ENCODE data around the gene PYM1.

PYM1 gene

DNA sequence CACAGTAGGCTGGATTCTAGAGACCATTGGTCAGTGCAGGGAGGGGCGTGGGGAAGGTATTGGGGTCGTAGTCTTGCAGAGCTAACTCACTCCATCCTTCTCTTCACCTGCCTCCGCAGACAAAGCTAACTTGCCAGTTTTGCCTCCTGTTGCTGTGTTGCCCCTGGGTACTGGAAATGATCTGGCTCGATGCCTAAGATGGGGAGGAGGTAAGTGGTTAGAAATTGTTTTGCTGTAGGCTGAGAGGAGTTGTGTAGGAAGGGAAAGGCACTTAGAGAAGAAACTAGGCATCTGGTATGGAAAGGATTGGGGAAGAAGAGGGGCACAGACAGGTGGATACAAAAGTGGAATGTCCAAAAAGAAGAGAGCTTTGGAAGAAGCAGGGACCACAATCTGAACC, 14.4 kb upstream of the PYM1 start:
- no peak overlapping the region for H3K9ac ChIP-seq (ENCODE audit: low read length in 5 of 5)
- no peak overlapping the region for H3K27ac ChIP-seq (ENCODE audit: low read depth, low read length)
- H3K4me3 ChIP-seq (ENCODE audit: low read depth in 1 of 5, low read length in 5 of 5), result no peak overlapping the region
- H3K36me3 ChIP-seq (ENCODE audit: control insufficient read depth in 5 of 5, insufficient read depth in 5 of 5, low read length in 5 of 5), result peaks cover 0 to 14% (median 5%) of the 10 kb centered on the region in 5 donors
- peaks cover 0 to 9% (median 8%) of the 10 kb centered on the region in 5 donors for H3K4me1 ChIP-seq (ENCODE audit: control insufficient read depth in 5 of 5, insufficient read depth in 5 of 5, low read length in 5 of 5)
- no peaks in the 10 kb centered on the region for H3K9me3 ChIP-seq (ENCODE audit: control insufficient read depth in 5 of 5, low read length in 5 of 5)
- H3K27me3 ChIP-seq (ENCODE audit: control insufficient read depth in 5 of 5, insufficient read depth in 4 of 5, low read length in 5 of 5), result no peaks in the 10 kb centered on the region

DNA sequence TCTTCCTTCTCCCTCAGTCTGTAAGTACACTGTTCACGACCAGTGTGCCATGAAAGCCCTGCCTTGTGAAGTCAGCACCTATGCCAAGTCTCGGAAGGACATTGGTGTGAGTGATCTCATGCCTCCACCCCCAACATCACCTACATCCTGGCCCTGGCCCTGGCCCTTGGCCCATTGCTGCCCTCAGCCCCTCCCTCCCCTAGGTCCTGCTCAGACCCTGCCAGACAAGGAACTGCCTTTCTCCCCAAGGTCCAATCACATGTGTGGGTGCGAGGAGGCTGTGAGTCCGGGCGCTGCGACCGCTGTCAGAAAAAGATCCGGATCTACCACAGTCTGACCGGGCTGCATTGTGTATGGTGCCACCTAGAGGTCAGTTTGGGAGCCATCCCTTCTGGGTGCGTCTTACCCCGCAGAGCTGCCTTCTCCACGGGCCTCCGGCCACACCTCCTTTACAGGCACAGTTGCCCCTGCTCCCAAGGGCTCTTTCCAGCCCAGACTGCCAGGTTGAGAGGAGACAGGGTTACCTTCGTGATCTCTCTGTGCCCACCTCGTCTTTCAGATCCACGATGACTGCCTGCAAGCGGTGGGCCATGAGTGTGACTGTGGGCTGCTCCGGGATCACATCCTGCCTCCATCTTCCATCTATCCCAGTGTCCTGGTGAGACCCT, 12.5 kb upstream of the PYM1 start:
- H3K9me3 ChIP-seq (ENCODE audit: control insufficient read depth in 5 of 5, low read length in 5 of 5), result no peaks in the 10 kb centered on the region
- H3K4me1 ChIP-seq (ENCODE audit: control insufficient read depth in 5 of 5, insufficient read depth in 5 of 5, low read length in 5 of 5), result peaks cover 0 to 16% (median 8%) of the 10 kb centered on the region in 5 donors
- H3K36me3 ChIP-seq (ENCODE audit: control insufficient read depth in 5 of 5, insufficient read depth in 5 of 5, low read length in 5 of 5), result peaks cover 0 to 11% (median 5%) of the 10 kb centered on the region in 5 donors
- no peak overlapping the region for H3K27ac ChIP-seq (ENCODE audit: low read depth, low read length)
- H3K27me3 ChIP-seq (ENCODE audit: control insufficient read depth in 5 of 5, insufficient read depth in 4 of 5, low read length in 5 of 5), result peaks cover 0 to 4% (median 0%) of the 10 kb centered on the region in 5 donors
- H3K4me3 ChIP-seq (ENCODE audit: low read depth in 1 of 5, low read length in 5 of 5), result peak overlapping the region in 4 of 5 donors; percentile 24 to 55 (median 34)
- H3K9ac ChIP-seq (ENCODE audit: low read length in 5 of 5), result peak overlapping the region in 3 of 5 donors; percentile 1 to 26 (median 25)

GRCh38 chr12:55938826-55939501, 11.3 kb upstream of the PYM1 start:
- no peak overlapping the region for H3K4me3 ChIP-seq (ENCODE audit: low read depth in 1 of 5, low read length in 5 of 5)
- no peaks in the 10 kb centered on the region for H3K9me3 ChIP-seq (ENCODE audit: control insufficient read depth in 5 of 5, low read length in 5 of 5)
- H3K27me3 ChIP-seq (ENCODE audit: control insufficient read depth in 5 of 5, insufficient read depth in 4 of 5, low read length in 5 of 5), result peaks cover 0 to 6% (median 0%) of the 10 kb centered on the region in 5 donors
- no peak overlapping the region for H3K9ac ChIP-seq (ENCODE audit: low read length in 5 of 5)
- H3K27ac ChIP-seq (ENCODE audit: low read depth, low read length), result no peak overlapping the region
- peaks cover 0 to 20% (median 11%) of the 10 kb centered on the region in 5 donors for H3K4me1 ChIP-seq (ENCODE audit: control insufficient read depth in 5 of 5, insufficient read depth in 5 of 5, low read length in 5 of 5)
- H3K36me3 ChIP-seq (ENCODE audit: control insufficient read depth in 5 of 5, insufficient read depth in 5 of 5, low read length in 5 of 5), result peaks cover 0 to 11% (median 5%) of the 10 kb centered on the region in 5 donors

GRCh38 chr12:55937981-55938380, 10.3 kb upstream of the PYM1 start:
- H3K4me3 ChIP-seq (ENCODE audit: low read depth in 1 of 5, low read length in 5 of 5), result no peak overlapping the region
- H3K4me1 ChIP-seq (ENCODE audit: control insufficient read depth in 5 of 5, insufficient read depth in 5 of 5, low read length in 5 of 5), result peaks cover 0 to 21% (median 11%) of the 10 kb centered on the region in 5 donors
- peaks cover 0 to 6% (median 0%) of the 10 kb centered on the region in 5 donors for H3K27me3 ChIP-seq (ENCODE audit: control insufficient read depth in 5 of 5, insufficient read depth in 4 of 5, low read length in 5 of 5)
- peaks cover 0 to 11% (median 4%) of the 10 kb centered on the region in 5 donors for H3K36me3 ChIP-seq (ENCODE audit: control insufficient read depth in 5 of 5, insufficient read depth in 5 of 5, low read length in 5 of 5)
- no peak overlapping the region for H3K27ac ChIP-seq (ENCODE audit: low read depth, low read length)
- H3K9ac ChIP-seq (ENCODE audit: low read length in 5 of 5), result no peak overlapping the region
- no peaks in the 10 kb centered on the region for H3K9me3 ChIP-seq (ENCODE audit: control insufficient read depth in 5 of 5, low read length in 5 of 5)

DNA sequence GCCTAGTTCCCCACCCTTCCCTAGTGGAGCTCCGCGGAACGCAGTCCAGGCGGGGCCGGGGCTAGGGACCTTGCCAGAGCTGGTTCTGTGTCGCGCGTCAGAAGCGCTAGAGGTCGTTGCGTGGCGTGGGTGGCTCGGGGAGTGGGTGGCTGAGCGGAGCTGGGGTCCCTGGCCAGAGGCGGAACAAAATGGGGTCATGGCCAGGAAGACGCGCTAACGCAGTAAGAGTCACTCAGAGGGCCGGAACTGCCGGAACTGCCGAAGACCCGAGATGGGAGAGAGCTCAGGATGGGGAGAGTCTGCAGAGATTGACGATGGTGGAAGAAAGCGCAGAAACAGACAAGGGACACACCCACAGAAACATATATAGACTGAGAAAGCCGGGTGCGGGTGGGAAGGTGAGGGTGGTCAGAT, 8.1 kb upstream of the PYM1 start:
- Histone ChIP-seq H3K36me3 (ENCODE audit: control insufficient read depth in 5 of 5, insufficient read depth in 5 of 5, low read length in 5 of 5) (no peaks in the 10 kb centered on the region), H3K4me1 (ENCODE audit: control insufficient read depth in 5 of 5, insufficient read depth in 5 of 5, low read length in 5 of 5) (peaks cover 0 to 39% (median 28%) of the 10 kb centered on the region in 5 donors), H3K9me3 (ENCODE audit: control insufficient read depth in 5 of 5, low read length in 5 of 5) (no peaks in the 10 kb centered on the region), H3K27me3 (ENCODE audit: control insufficient read depth in 5 of 5, insufficient read depth in 4 of 5, low read length in 5 of 5) (peaks cover 0 to 10% (median 0%) of the 10 kb centered on the region in 5 donors), H3K27ac (ENCODE audit: low read depth, low read length) (no peak overlapping the region), H3K9ac (ENCODE audit: low read length in 5 of 5) (peak overlapping the region in 2 of 5 donors; percentile 19 to 27), H3K4me3 (ENCODE audit: low read depth in 1 of 5, low read length in 5 of 5) (peak overlapping the region in 4 of 5 donors; percentile 2 to 39 (median 34))

DNA sequence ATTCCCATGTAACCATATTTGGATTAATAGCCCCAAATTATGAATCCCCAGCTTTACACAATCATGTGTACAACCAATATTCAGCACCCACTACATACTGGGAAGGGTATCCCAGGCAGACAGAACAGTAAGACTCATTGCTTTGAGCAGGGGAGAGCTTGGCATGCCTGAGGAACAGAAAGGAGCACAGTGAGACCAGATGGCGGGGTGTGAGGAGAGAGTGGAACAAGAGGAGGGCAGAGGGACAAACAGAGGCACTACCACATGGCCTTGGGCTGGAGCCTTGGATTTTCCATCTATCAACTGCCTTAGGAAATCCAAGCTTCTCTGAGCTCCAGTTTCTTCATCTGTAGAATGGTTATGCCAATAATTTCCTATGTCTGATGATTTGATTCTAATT, 7.1 kb upstream of the PYM1 start:
- Histone ChIP-seq H3K4me1 (ENCODE audit: control insufficient read depth in 5 of 5, insufficient read depth in 5 of 5, low read length in 5 of 5) (peaks cover 1 to 39% (median 29%) of the 10 kb centered on the region in 5 donors), H3K27me3 (ENCODE audit: control insufficient read depth in 5 of 5, insufficient read depth in 4 of 5, low read length in 5 of 5) (peaks cover 0 to 10% (median 0%) of the 10 kb centered on the region in 5 donors), H3K4me3 (ENCODE audit: low read depth in 1 of 5, low read length in 5 of 5) (no peak overlapping the region), H3K27ac (ENCODE audit: low read depth, low read length) (no peak overlapping the region), H3K9ac (ENCODE audit: low read length in 5 of 5) (no peak overlapping the region), H3K9me3 (ENCODE audit: control insufficient read depth in 5 of 5, low read length in 5 of 5) (no peaks in the 10 kb centered on the region), H3K36me3 (ENCODE audit: control insufficient read depth in 5 of 5, insufficient read depth in 5 of 5, low read length in 5 of 5) (no peaks in the 10 kb centered on the region)

DNA sequence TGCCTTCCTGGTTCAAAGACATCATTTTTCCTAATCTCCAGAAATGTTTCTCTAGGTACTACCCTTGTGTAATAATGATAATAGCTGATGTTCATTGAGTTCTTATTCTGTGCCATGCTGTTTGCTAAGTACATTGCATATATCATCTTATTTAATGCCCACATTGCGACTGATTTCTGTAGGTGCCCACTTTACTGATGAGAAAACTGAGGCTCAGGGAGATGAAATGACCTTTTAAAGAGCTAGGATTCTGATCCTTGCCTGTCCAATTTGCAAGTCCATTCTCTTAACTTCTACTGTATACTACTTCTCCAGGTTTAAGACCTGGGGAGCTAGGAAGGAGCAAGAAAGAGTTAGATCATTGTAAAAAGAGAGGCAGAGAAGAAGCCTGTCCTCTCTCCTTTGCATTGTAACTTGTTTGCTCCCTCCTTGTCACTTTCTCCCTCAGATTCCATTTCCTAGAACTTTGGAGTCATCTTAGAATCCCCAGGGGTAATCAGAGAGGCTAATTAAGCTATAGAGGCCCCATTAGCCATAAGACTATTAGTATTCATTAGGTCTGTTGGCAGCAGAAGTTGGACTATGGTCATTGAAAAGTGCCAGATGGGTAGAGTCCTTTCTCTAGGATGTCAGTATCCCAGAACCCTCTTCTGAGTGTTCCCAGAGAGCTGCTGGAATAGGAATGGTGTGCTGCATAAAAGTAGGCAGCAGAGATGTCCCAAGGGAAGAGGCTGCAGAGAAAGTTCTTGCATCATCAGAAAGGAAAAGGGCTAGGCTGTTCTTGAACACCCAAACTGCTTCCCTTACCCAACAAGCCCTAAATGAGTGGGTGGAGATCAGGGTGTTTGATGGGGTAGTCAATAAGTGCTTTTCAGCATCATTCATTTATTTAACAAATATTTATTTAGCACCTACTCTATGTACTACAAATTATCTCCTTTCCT, 6.4 kb upstream of the PYM1 start:
- Histone ChIP-seq H3K27me3 (ENCODE audit: control insufficient read depth in 5 of 5, insufficient read depth in 4 of 5, low read length in 5 of 5) (peaks cover 0 to 10% (median 0%) of the 10 kb centered on the region in 5 donors), H3K4me1 (ENCODE audit: control insufficient read depth in 5 of 5, insufficient read depth in 5 of 5, low read length in 5 of 5) (peaks cover 1 to 44% (median 36%) of the 10 kb centered on the region in 5 donors), H3K9me3 (ENCODE audit: control insufficient read depth in 5 of 5, low read length in 5 of 5) (no peaks in the 10 kb centered on the region), H3K9ac (ENCODE audit: low read length in 5 of 5) (no peak overlapping the region), H3K36me3 (ENCODE audit: control insufficient read depth in 5 of 5, insufficient read depth in 5 of 5, low read length in 5 of 5) (no peaks in the 10 kb centered on the region), H3K27ac (ENCODE audit: low read depth, low read length) (no peak overlapping the region), H3K4me3 (ENCODE audit: low read depth in 1 of 5, low read length in 5 of 5) (no peak overlapping the region)

DNA sequence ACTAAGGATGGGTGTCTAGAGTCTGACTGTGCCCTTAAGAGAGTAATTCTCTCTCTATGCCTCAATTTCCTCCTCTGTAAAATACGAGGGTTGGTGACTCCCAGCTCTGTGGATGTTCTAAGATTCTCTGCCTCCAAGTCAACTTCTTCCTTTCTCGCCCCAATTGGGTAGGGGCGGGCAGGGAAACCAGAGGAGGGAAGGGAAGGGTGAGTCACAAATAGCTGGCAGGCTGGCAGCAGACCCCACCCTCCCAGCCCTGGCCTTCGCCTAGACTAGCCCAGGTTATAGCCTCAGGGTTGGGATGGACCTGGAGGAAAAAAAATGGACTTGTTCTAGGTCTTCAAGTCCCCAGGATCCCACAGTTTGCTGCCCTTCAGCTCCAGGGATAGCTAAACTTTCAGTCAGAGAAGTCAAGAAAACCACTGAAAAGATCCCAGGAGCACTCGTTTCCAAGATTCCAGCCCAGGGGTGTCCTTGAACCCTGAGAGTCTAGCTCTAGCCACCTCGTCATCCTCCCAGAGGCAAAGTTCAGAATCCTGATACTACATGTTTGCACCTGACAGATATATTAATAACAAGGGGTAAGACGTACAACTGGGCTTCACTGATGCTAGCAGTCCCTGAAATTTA, 5.6 kb upstream of the PYM1 start:
- Histone ChIP-seq H3K9me3 (ENCODE audit: control insufficient read depth in 5 of 5, low read length in 5 of 5) (no peaks in the 10 kb centered on the region), H3K4me3 (ENCODE audit: low read depth in 1 of 5, low read length in 5 of 5) (no peak overlapping the region), H3K36me3 (ENCODE audit: control insufficient read depth in 5 of 5, insufficient read depth in 5 of 5, low read length in 5 of 5) (no peaks in the 10 kb centered on the region), H3K9ac (ENCODE audit: low read length in 5 of 5) (no peak overlapping the region), H3K27me3 (ENCODE audit: control insufficient read depth in 5 of 5, insufficient read depth in 4 of 5, low read length in 5 of 5) (peaks cover 0 to 10% (median 0%) of the 10 kb centered on the region in 5 donors), H3K27ac (ENCODE audit: low read depth, low read length) (no peak overlapping the region), H3K4me1 (ENCODE audit: control insufficient read depth in 5 of 5, insufficient read depth in 5 of 5, low read length in 5 of 5) (peaks cover 1 to 50% (median 38%) of the 10 kb centered on the region in 5 donors)

DNA sequence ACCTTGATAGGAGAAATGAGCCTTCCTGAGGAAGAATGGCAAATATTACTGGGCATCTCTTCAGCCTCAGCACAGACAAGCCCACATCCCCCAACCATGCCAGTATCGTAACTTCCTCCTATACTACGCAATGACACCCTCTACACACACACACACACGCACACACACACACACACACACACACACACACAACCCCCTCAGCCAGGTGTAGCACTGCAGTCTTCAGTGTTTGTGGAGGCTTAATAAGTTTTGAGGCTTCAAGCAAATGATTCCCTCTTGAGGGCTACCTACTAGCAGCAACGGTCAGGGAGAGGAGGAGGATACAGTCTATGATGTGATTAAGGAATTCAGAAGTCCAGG, 4.8 kb upstream of the PYM1 start:
- H3K27me3 ChIP-seq (ENCODE audit: control insufficient read depth in 5 of 5, insufficient read depth in 4 of 5, low read length in 5 of 5), result peaks cover 0 to 10% (median 0%) of the 10 kb centered on the region in 5 donors
- peak overlapping the region; percentile 72 to 85 (median 78) for H3K4me3 ChIP-seq (ENCODE audit: low read depth in 1 of 5, low read length in 5 of 5)
- peaks cover 3 to 58% (median 43%) of the 10 kb centered on the region in 5 donors for H3K4me1 ChIP-seq (ENCODE audit: control insufficient read depth in 5 of 5, insufficient read depth in 5 of 5, low read length in 5 of 5)
- H3K27ac ChIP-seq (ENCODE audit: low read depth, low read length), result no peak overlapping the region
- peak overlapping the region in 3 of 5 donors; percentile 69 to 87 (median 79) for H3K9ac ChIP-seq (ENCODE audit: low read length in 5 of 5)
- no peaks in the 10 kb centered on the region for H3K36me3 ChIP-seq (ENCODE audit: control insufficient read depth in 5 of 5, insufficient read depth in 5 of 5, low read length in 5 of 5)
- no peaks in the 10 kb centered on the region for H3K9me3 ChIP-seq (ENCODE audit: control insufficient read depth in 5 of 5, low read length in 5 of 5)

Measured in subcutaneous abdominal adipose tissue (tissue), 5 donors.